Keratinocyte (primary cell): ENCODE measurements around the gene HOXA6.

Experiments used
- CTCF ChIP-seq, 3 experiments: IDR thresholded peaks in 1 of 3; conservative IDR thresholded peaks in 1 of 3; optimal IDR thresholded peaks in 1 of 3; 2 replicates in 2 of 3; 3 replicates in 1 of 3; pipeline versions ENCODE3 to v1.5.1; 2011; ENCODE audit warnings: low read length in 3 of 3, mild to moderate bottlenecking in 3 of 3, moderate library complexity in 2 of 3, control low read depth in 1 of 3, inconsistent platforms in 1 of 3; ENCODE audit not compliant: insufficient read depth in 2 of 3; ENCODE audit errors: extremely low read depth in 1 of 3
- EZH2 ChIP-seq: IDR thresholded peaks from one replicate; pipeline ENCODE4 v1.6.1; 2012; ENCODE audit warnings: inconsistent platforms, mild to moderate bottlenecking, low read length, moderate library complexity

GRCh38 chr7:27159266-27160144 is 11.9 kb upstream of the HOXA6 start:
- no peak for TF ChIP-seq CTCF (optimal IDR thresholded peaks at IDR 0.05 in 1 of 3, IDR thresholded peaks at IDR 0.05 in 1 of 3, conservative IDR thresholded peaks at IDR 0.05 in 1 of 3; ENCODE audit: extremely low read depth in 1 of 3, insufficient read depth in 2 of 3, low read length in 3 of 3)
- no peak for TF ChIP-seq EZH2
